HG02642 (cell line): Measurements from ENCODE around the gene FAM135A.
"Not testable (repeated sequence)": the region's sequence is repeated elsewhere in the genome, so short reads cannot be mapped to it uniquely, and the experiment has no call there.

Experiments used
- ATAC-seq: cut with Tn5 transposase; IDR thresholded peaks from one replicate; pipeline ENCODE4 v1.9.1; 2021; ENCODE audit warnings: mild to moderate bottlenecking; ENCODE audit not compliant: unreplicated experiment, poor library complexity

FAM135A gene

DNA sequence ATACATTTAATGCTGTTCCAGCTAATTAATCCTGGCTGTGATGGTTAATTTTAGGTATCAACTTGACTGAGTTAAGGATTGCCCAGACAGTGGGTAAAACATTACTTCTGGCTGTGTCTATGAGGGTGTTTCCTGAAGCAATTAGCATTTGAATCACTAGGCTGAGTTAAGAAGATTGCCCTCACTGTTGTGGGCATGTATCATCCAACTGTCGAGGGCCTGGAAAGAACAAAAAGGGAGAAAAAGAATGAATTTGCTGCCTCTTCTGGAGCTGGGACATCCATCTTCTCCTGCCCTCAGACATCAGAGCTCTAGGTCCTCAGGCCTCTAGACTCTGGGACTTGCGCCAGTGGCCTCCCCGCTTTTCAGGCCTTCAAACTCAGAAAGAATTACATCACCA is 187.7 kb downstream of the FAM135A start:
- ATAC-seq = no peak

- ATAC-seq = no peak
Observed at GRCh38 chr6:70604254-70604653, 190.9 kb downstream of the FAM135A start.

DNA sequence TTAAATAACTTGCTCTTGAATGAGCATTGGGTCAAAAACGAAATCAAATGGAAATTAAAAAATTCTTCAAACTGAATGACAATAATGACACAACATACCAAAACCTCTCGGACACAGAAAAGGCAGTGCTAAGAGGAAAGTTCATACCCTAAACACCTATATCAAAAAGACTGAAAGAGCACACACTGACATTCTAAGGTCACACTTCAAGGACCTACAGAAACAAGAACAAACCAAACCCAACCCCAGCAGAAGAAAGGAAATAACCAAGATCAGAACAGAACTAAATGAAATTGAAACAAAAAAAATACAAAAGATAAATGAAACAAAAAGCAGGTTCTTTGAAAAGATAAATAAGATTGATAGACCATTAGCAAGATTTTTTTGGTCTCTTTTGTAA is 194.1 kb downstream of the FAM135A start:
- not testable (repeated sequence) for ATAC-seq

GRCh38 chr6:70609181-70609580 is 195.9 kb downstream of the FAM135A start:
- ATAC-seq = not testable (repeated sequence)
